Breast epithelium (tissue), 3 donors: ENCODE data around the gene FAM177A1.

Source experiments
- POLR2A ChIP-seq: fragments of 450-650 bp; IDR thresholded peaks from one replicate; pipeline ENCODE4 v1.6.1; 2016; ENCODE audit warnings: antibody characterized with exemption, mild to moderate bottlenecking, moderate library complexity
- TF ChIP-seq, protein P1 (sequence below), 3 donors: fragments of 450-650 bp; IDR thresholded peaks; one replicate each; pipeline ENCODE4 v1.5.1; 2016 to 2017; ENCODE audit warnings: antibody characterized with exemption in 3 of 3, mild to moderate bottlenecking in 3 of 3, moderate library complexity in 3 of 3

DNA sequence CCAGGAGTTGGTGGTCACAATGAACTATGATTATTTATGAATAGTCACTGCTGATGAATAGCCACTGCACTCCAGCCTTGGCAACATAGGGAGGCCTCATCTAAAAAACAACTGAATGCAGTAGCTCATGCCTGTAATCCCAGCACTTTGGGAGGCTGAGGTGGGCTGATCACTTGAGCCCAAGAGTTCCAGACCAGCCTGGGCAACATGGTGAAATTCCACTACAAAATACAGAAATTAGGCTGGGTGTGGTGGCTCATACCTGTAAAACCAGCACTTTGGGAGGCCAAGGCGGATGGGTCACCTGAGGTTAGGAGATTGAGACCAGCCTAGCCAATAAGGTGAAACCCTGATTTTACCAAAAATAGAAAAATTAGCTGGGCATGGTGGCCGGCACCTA lies 13.5 kb upstream of the FAM177A1 start:
- TF ChIP-seq POLR2A = no peak
- TF ChIP-seq, protein P1, sequence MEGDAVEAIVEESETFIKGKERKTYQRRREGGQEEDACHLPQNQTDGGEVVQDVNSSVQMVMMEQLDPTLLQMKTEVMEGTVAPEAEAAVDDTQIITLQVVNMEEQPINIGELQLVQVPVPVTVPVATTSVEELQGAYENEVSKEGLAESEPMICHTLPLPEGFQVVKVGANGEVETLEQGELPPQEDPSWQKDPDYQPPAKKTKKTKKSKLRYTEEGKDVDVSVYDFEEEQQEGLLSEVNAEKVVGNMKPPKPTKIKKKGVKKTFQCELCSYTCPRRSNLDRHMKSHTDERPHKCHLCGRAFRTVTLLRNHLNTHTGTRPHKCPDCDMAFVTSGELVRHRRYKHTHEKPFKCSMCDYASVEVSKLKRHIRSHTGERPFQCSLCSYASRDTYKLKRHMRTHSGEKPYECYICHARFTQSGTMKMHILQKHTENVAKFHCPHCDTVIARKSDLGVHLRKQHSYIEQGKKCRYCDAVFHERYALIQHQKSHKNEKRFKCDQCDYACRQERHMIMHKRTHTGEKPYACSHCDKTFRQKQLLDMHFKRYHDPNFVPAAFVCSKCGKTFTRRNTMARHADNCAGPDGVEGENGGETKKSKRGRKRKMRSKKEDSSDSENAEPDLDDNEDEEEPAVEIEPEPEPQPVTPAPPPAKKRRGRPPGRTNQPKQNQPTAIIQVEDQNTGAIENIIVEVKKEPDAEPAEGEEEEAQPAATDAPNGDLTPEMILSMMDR (IDR thresholded peaks at IDR 0.05) = no peak
